Measurements from ENCODE around the gene PFKP.
"Not testable (repeated sequence)": the region's sequence is repeated elsewhere in the genome, so short reads cannot be mapped to it uniquely, and the experiment has no call there.

The PFKP gene

GRCh38 chr10:3099291-3100092 lies 32.1 kb downstream of the PFKP start:
- no peak for DNase-seq (ENCODE audit: low spot score)

- no peak for DNase-seq (ENCODE audit: low spot score)
These were observed 32.9 kb downstream of the PFKP start for GRCh38 chr10:3100093-3100792.

- no peak for DNase-seq (ENCODE audit: low spot score)
These were observed 33.7 kb downstream of the PFKP start for GRCh38 chr10:3100856-3101640.

- DNase-seq (ENCODE audit: low spot score) = peak; percentile 46
These were observed 35.5 kb downstream of the PFKP start for GRCh38 chr10:3102720-3103427.

GRCh38 chr10:3103646-3104045 lies 36.3 kb downstream of the PFKP start:
- DNase-seq (ENCODE audit: low spot score) = no peak

- DNase-seq (ENCODE audit: low spot score) = peak; percentile 84
These were observed 37.0 kb downstream of the PFKP start for GRCh38 chr10:3104251-3104918.

GRCh38 chr10:3105166-3105565 lies 37.8 kb downstream of the PFKP start:
- no peak for DNase-seq (ENCODE audit: low spot score)

- DNase-seq (ENCODE audit: low spot score) = no peak
These were observed 38.6 kb downstream of the PFKP start for GRCh38 chr10:3105905-3106304.

GRCh38 chr10:3106328-3106727 lies 39.0 kb downstream of the PFKP start:
- DNase-seq (ENCODE audit: low spot score) = not testable (repeated sequence)

GRCh38 chr10:3106928-3107425 lies 39.6 kb downstream of the PFKP start:
- no peak for DNase-seq (ENCODE audit: low spot score)

GRCh38 chr10:3107426-3107961 lies 40.1 kb downstream of the PFKP start:
- peak; percentile 93 for DNase-seq (ENCODE audit: low spot score)

GRCh38 chr10:3108033-3108432 lies 40.7 kb downstream of the PFKP start:
- DNase-seq (ENCODE audit: low spot score) = no peak

- DNase-seq (ENCODE audit: low spot score) = no peak
These were observed 41.3 kb downstream of the PFKP start for GRCh38 chr10:3108575-3109105.

- no peak for DNase-seq (ENCODE audit: low spot score)
These were observed 41.8 kb downstream of the PFKP start for GRCh38 chr10:3109196-3109595.

- no peak for DNase-seq (ENCODE audit: low spot score)
These were observed 42.3 kb downstream of the PFKP start for GRCh38 chr10:3109633-3110032.

GRCh38 chr10:3110782-3111620 lies 43.7 kb downstream of the PFKP start:
- DNase-seq (ENCODE audit: low spot score) = no peak

- DNase-seq (ENCODE audit: low spot score) = no peak
These were observed 44.3 kb downstream of the PFKP start for GRCh38 chr10:3111621-3112163.

GRCh38 chr10:3113343-3113720 lies 46.0 kb downstream of the PFKP start:
- DNase-seq (ENCODE audit: low spot score) = no peak

GRCh38 chr10:3115685-3116084 lies 48.3 kb downstream of the PFKP start:
- no peak for DNase-seq (ENCODE audit: low spot score)
